Esophagus squamous epithelium (tissue), 4 donors: ENCODE results near the gene PRR12.

Experiments used
- CTCF ChIP-seq, 6 experiments: fragments of 450-650 bp in 4 of 6; fragments of 200-600 bp in 2 of 6; sonication (generic) in 2 of 6; IDR thresholded peaks; one replicate each; pipeline ENCODE4 v1.5.1; 2016 to 2019; ENCODE audit warnings: antibody characterized with exemption in 6 of 6, mild to moderate bottlenecking in 4 of 6, moderate library complexity in 4 of 6
- POLR2A ChIP-seq, 4 donors: fragments of 450-650 bp; IDR thresholded peaks; one replicate each; pipeline ENCODE4 v1.6.1; 2017; ENCODE audit warnings: antibody characterized with exemption in 4 of 4, mild to moderate bottlenecking in 4 of 4, moderate library complexity in 3 of 4

GRCh38 chr19:49581007-49581508 lies 9.9 kb upstream of the PRR12 start, which contains the start of gene PRRG2:
- TF ChIP-seq CTCF (IDR thresholded peaks at IDR 0.05) (no peak), POLR2A (IDR thresholded peaks at IDR 0.05) (no peak)
